HepG2 (cell line): ENCODE data around the gene SOWAHB. TPM values are rescaled to one million over a fixed set of nuclear protein-coding genes. Genes with fewer than 3 reads are reported as not detected.

Experiments
- ARID4A ChIP-seq: sonication (generic); formaldehyde crosslinking; IDR thresholded peaks from 2 replicates; pipeline ENCODE4 v1.5.0; 2020; ENCODE audit warnings: mild to moderate bottlenecking, missing genetic modification reagents, borderline replicate concordance
- CHD4 ChIP-seq: fragments of 200-600 bp; sonication (generic); IDR thresholded peaks from 2 replicates; pipeline ENCODE4 v1.7.0; 2017; ENCODE audit warnings: mild to moderate bottlenecking, low read length, borderline replicate concordance
- CREB1 ChIP-seq, 2 experiments: fragments of 450-650 bp in 1 of 2; IDR thresholded peaks; 2 replicates each; pipeline ENCODE4 v1.6.1; 2016 to 2017; ENCODE audit warnings: control low read depth in 1 of 2, mild to moderate bottlenecking in 1 of 2, missing compliant biosample characterization in 1 of 2, missing genetic modification characterization in 1 of 2
- FOXK1 ChIP-seq: sonication (generic); formaldehyde crosslinking; IDR thresholded peaks from 2 replicates; pipeline ENCODE4 v1.4.0; 2020; ENCODE audit warnings: low read depth, missing genetic modification reagents, borderline replicate concordance
- HNRNPH1 ChIP-seq: fragments of 200-400 bp; formaldehyde crosslinking; optimal IDR thresholded peaks from 2 replicates; pipeline ENCODE3; 2017; ENCODE audit warnings: mild to moderate bottlenecking, low read depth, low read length
- LCORL ChIP-seq, 2 experiments: fragments of 450-650 bp in 1 of 2; sonication (generic) in 1 of 2; formaldehyde crosslinking in 1 of 2; IDR thresholded peaks; 2 replicates each; pipeline versions ENCODE4 v1.5.0 to v1.6.1; 2017 to 2020; ENCODE audit warnings: antibody characterized with exemption in 1 of 2, missing genetic modification reagents in 1 of 2
- NFIC ChIP-seq: IDR thresholded peaks from 2 replicates; pipeline ENCODE4 v1.6.1; 2012; ENCODE audit warnings: mild to moderate bottlenecking, low read length, inconsistent platforms
- NR2F1 ChIP-seq, 2 experiments: fragments of 450-650 bp in 1 of 2; formaldehyde crosslinking in 1 of 2; IDR thresholded peaks; 2 replicates each; pipeline versions ENCODE4 v1.5.0 to v1.6.1; 2016 to 2020; ENCODE audit warnings: mild to moderate bottlenecking in 1 of 2, missing compliant biosample characterization in 1 of 2, missing genetic modification reagents in 1 of 2, moderate library complexity in 1 of 2
- RXRA ChIP-seq: sonication (generic); formaldehyde crosslinking; IDR thresholded peaks from 2 replicates; pipeline ENCODE4 v1.5.1; 2020; ENCODE audit warnings: missing genetic modification reagents
- SALL1 ChIP-seq: sonication (generic); formaldehyde crosslinking; IDR thresholded peaks from 2 replicates; pipeline ENCODE4 v1.8.0; 2022; ENCODE audit warnings: mild to moderate bottlenecking, missing genetic modification reagents
- SOX5 ChIP-seq: IDR thresholded peaks from 2 replicates; pipeline ENCODE4 v1.6.1; 2016; ENCODE audit warnings: borderline replicate concordance
- TARDBP ChIP-seq: sonication (generic); formaldehyde crosslinking; IDR thresholded peaks from 2 replicates; pipeline ENCODE4 v1.8.0; 2022; ENCODE audit warnings: mild to moderate bottlenecking, missing genetic modification reagents
- TBL1XR1 ChIP-seq: fragments of 150-350 bp; IDR thresholded peaks from 2 replicates; pipeline ENCODE4 v1.6.1; 2014; ENCODE audit warnings: borderline replicate concordance, low read length; ENCODE audit not compliant: partially characterized antibody
- ZBTB7B ChIP-seq: sonication (generic); formaldehyde crosslinking; IDR thresholded peaks from 2 replicates; pipeline ENCODE4 v1.4.0; 2020; ENCODE audit warnings: missing genetic modification reagents
- ZBTB8A ChIP-seq: sonication (generic); formaldehyde crosslinking; IDR thresholded peaks from 2 replicates; pipeline ENCODE4 v1.4.0; 2020; ENCODE audit warnings: mild to moderate bottlenecking, low read depth, missing genetic modification reagents, borderline replicate concordance
- ZMAT3 ChIP-seq: sonication (generic); formaldehyde crosslinking; conservative IDR thresholded peaks from 2 replicates; pipeline ENCODE4 v1.7.0; 2021; ENCODE audit warnings: missing genetic modification reagents
- ZNF331 ChIP-seq: sonication (generic); formaldehyde crosslinking; IDR thresholded peaks from 2 replicates; pipeline ENCODE4 v1.4.0; 2020; ENCODE audit warnings: missing genetic modification reagents
- ZNF761 ChIP-seq: sonication (generic); formaldehyde crosslinking; conservative IDR thresholded peaks from 2 replicates; pipeline ENCODE4 v1.4.0; 2020; ENCODE audit warnings: mild to moderate bottlenecking, missing genetic modification reagents
- polyA plus RNA-seq, 8 experiments: library from polyadenylated mRNA; depleted of rRNA in 3 of 8; stranded (reverse) in 7 of 8; unstranded in 1 of 8; fragments of >200 nt; fragmentation: Illumina TruSeq in 4 of 8; extraction: Trizol in 4 of 8; gene quantifications; 2 replicates each; pipeline versions ENCODE4 v1.2.1 to v1.2.3, GENCODE V29; 2011 to 2016; ENCODE audit warnings: low read depth in 4 of 8, missing spikeins in 1 of 8, mixed read lengths in 1 of 8; ENCODE audit not compliant: insufficient read depth in 1 of 8
- total RNA-seq, 5 experiments: library from RNA; depleted of rRNA; stranded (reverse); fragments of >200 nt; fragmentation: Illumina TruSeq; extraction: Trizol; gene quantifications; 2 replicates each; pipeline ENCODE4 v1.2.3, GENCODE V29; 2016; ENCODE audit warnings: low read depth in 1 of 5
- TF ChIP-seq, protein P1 (sequence below): IDR thresholded peaks from 2 replicates; pipeline ENCODE4 v1.6.1; 2012; ENCODE audit warnings: low read depth, low read length, improper control_type of control experiment

Gene SOWAHB
- total and polyA plus RNA-seq, 2 of the 13 experiments (the other 11 are each of a cell fraction or from before 2014, with no cell fraction given): 0.12 to 0.51 TPM

GRCh38 chr4:76856243-76857073, 41.5 kb downstream of the SOWAHB start (continued):
- TF ChIP-seq CHD4 (no peak), ZNF761 (CRISPR knock-in tag) (no peak), SOX5 (CRISPR knock-in tag) (peak; percentile 61; the same call in 1 of the 2 replicates), TARDBP (CRISPR knock-in tag) (0 out of 2 replicates have a peak, but pooled peaks have one; percentile 55), LCORL (IDR thresholded peaks at IDR 0.05) (no peak), LCORL (CRISPR knock-in tag; IDR thresholded peaks at IDR 0.05) (peak; percentile 24; the same call in 1 of the 2 replicates), ZNF331 (CRISPR knock-in tag) (peak; percentile 36; the same call in 1 of the 2 replicates), ZMAT3 (no peak), TBL1XR1 (peak; percentile 98), CREB1 (IDR thresholded peaks at IDR 0.05) (no peak), CREB1 (CRISPR knock-in tag; IDR thresholded peaks at IDR 0.05) (0 out of 2 replicates have a peak, but pooled peaks have one; percentile 25), SALL1 (CRISPR knock-in tag) (peak; percentile 55), ZBTB8A (CRISPR knock-in tag) (no peak), NFIC (peak; percentile 57; the same call in 1 of the 2 replicates), FOXK1 (peak; percentile 37; the same call in 1 of the 2 replicates), HNRNPH1 (no peak), RXRA (peak; percentile 76; the same call in 1 of the 2 replicates), ZBTB7B (CRISPR knock-in tag) (0 out of 2 replicates have a peak, but pooled peaks have one; percentile 35), ARID4A (no peak; the same call in 1 of the 2 replicates), NR2F1 (CRISPR knock-in tag; IDR thresholded peaks at IDR 0.05) (peak in 1 of 2 experiments; percentile 54; a peak in 1 of 4 replicates)
- TF ChIP-seq, protein P1, sequence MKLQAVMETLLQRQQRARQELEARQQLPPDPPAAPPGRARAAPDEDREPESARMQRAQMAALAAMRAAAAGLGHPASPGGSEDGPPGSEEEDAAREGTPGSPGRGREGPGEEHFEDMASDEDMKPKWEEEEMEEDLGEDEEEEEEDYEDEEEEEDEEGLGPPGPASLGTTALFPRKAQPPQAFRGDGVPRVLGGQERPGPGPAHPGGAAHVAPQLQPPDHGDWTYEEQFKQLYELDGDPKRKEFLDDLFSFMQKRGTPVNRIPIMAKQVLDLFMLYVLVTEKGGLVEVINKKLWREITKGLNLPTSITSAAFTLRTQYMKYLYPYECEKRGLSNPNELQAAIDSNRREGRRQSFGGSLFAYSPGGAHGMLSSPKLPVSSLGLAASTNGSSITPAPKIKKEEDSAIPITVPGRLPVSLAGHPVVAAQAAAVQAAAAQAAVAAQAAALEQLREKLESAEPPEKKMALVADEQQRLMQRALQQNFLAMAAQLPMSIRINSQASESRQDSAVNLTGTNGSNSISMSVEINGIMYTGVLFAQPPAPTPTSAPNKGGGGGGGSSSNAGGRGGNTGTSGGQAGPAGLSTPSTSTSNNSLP: peak; percentile 83
